Upper lobe of left lung (tissue), 4 donors: ENCODE measurements around the gene SLC27A4.

ENCODE experiments used
- CTCF ChIP-seq, 6 experiments: fragments of 450-650 bp in 4 of 6; fragments of 200-600 bp in 2 of 6; sonication (generic) in 2 of 6; IDR thresholded peaks; one replicate each; pipeline ENCODE4 v1.5.1; 2016 to 2019; ENCODE audit warnings: antibody characterized with exemption in 6 of 6
- EP300 ChIP-seq, 4 donors: sonication (generic); formaldehyde crosslinking; IDR thresholded peaks; one replicate each; pipeline ENCODE4 v1.5.1; 2017; ENCODE audit warnings: antibody characterized with exemption in 4 of 4, control low read depth in 2 of 4
- POLR2A ChIP-seq, 4 donors: fragments of 450-650 bp; IDR thresholded peaks; one replicate each; pipeline ENCODE4 v1.5.1; 2016 to 2017; ENCODE audit warnings: antibody characterized with exemption in 4 of 4, mild to moderate bottlenecking in 2 of 4

GRCh38 chr9:128409978-128410377, 69.7 kb downstream of the SLC27A4 start:
- no peak for TF ChIP-seq CTCF (IDR thresholded peaks at IDR 0.05)
- TF ChIP-seq EP300 (IDR thresholded peaks at IDR 0.05): no peak
- no peak for TF ChIP-seq POLR2A (IDR thresholded peaks at IDR 0.05)
